Measurements from ENCODE around the gene CYB5RL. TPM values are rescaled to one million over a fixed set of nuclear protein-coding genes. Genes with fewer than 3 reads are reported as not detected.

CYB5RL gene
- total RNA-seq, 4 donors from 2014 or later = 1.3 to 11.6 (median 6.6) TPM

DNA sequence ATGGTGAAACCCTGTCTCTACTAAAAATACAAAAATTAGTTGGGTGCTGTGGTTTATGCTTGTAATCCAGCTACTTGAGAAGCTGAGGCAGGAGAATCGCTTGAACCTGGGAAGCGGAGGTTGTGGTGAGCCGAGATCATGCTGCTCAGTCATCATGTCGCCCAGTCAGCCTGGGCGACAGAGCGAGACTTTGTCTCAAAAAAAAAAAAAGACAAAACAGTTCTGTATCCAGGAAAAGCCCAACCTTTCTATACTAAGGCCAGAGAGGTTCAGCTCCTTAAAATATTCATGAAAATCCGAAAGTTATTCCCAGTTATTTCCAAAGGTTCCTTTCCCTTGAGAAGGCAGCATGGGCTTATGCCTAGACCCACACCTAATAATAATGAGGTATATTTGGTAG is 4.4 kb upstream of the CYB5RL start:
- no peaks in the 10 kb centered on the region for H3K4me1 ChIP-seq
- H3K36me3 ChIP-seq = no peaks in the 10 kb centered on the region
- H3K4me3 ChIP-seq = no peak overlapping the region
- H3K27me3 ChIP-seq = no peaks in the 10 kb centered on the region
- no peak for DNase-seq
- H3K27ac ChIP-seq = no peak overlapping the region
- no peaks in the 10 kb centered on the region for H3K9me3 ChIP-seq
- TF ChIP-seq POLR2A (IDR thresholded peaks at IDR 0.05) = no peak
- TF ChIP-seq, protein P1, sequence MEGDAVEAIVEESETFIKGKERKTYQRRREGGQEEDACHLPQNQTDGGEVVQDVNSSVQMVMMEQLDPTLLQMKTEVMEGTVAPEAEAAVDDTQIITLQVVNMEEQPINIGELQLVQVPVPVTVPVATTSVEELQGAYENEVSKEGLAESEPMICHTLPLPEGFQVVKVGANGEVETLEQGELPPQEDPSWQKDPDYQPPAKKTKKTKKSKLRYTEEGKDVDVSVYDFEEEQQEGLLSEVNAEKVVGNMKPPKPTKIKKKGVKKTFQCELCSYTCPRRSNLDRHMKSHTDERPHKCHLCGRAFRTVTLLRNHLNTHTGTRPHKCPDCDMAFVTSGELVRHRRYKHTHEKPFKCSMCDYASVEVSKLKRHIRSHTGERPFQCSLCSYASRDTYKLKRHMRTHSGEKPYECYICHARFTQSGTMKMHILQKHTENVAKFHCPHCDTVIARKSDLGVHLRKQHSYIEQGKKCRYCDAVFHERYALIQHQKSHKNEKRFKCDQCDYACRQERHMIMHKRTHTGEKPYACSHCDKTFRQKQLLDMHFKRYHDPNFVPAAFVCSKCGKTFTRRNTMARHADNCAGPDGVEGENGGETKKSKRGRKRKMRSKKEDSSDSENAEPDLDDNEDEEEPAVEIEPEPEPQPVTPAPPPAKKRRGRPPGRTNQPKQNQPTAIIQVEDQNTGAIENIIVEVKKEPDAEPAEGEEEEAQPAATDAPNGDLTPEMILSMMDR (IDR thresholded peaks at IDR 0.05) = no peak
- intact Hi-C loops (cut with DNase I; ENCODE audit: low total_unique reads) = no loop called here

DNA sequence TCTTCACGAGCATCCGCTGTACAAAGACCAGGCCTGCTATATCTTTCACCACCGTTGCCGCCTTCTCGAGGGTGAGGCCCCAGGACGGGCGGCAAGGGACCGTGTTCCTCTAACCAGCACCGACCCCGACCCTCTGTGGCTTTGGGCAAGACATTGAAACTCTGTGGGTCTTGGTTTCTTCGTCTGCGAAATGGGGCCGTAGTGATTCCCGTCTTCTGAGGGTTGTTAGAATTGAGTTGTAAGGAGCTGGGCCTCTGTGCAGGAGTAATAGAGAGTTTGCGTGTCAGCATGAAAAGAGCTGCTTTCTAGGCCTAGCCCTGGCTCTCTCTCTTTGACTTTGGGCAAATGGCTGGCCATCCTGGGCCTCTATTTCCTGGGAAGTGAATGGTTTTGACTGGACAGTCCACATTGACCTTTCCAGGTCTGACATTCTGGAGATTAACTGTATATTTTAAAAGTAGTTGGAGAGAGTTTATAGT is 728 bp upstream of the CYB5RL start:
- intact Hi-C loops (cut with DNase I; ENCODE audit: low total_unique reads) = no loop called here
- H3K36me3 ChIP-seq = no peaks in the 10 kb centered on the region
- no peak for TF ChIP-seq POLR2A (IDR thresholded peaks at IDR 0.05)
- TF ChIP-seq, protein P1 (IDR thresholded peaks at IDR 0.05) = no peak

DNA sequence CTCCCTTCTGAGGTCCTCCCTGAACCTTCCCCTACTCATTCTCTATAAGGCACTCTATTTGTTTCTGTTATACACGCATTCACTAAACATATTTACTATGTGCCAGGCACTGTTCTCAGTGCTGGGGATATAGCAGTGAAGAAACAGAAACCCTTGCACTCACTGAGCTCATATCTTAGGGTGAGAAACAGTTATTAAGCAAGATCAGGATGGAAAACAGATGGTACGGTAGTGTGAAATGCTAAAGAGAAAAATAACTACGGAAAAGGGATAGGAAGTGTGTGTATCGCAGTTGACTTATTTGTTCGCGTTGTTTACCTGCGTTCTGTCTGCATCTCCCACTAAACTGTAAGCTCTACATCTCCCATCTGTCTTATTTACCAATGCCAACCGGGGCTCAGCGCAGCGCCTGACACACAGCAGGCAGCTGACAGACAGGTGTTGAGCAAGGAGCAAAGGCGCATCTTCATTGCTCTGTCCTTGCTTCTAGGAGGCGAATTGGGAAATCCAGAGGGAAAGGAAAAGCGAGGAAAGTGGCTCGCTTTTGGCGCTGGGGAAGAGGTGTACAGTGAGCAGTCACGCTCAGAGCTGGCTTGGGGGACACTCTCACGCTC is 572 bp downstream of the CYB5RL start:
- H3K4me3 ChIP-seq = peak overlapping the region; percentile 86 to 89
- no peaks in the 10 kb centered on the region for H3K9me3 ChIP-seq
- intact Hi-C loops (cut with DNase I; ENCODE audit: low total_unique reads) = loop anchor here (10.0 kb wide), 1 partner anchor 296 kb away; no protein-coding TSS in a partner anchor
- DNase-seq = no peak
- no peaks in the 10 kb centered on the region for H3K4me1 ChIP-seq
- no peaks in the 10 kb centered on the region for H3K36me3 ChIP-seq
- H3K27ac ChIP-seq = peak overlapping the region; percentile 73 to 83
- TF ChIP-seq, protein P1 (IDR thresholded peaks at IDR 0.05) = no peak
- no peak for TF ChIP-seq POLR2A (IDR thresholded peaks at IDR 0.05)
- H3K27me3 ChIP-seq = no peaks in the 10 kb centered on the region

More for the DNA sequence above, 728 bp upstream of the CYB5RL start:
- H3K9me3 ChIP-seq = no peaks in the 10 kb centered on the region
- H3K4me3 ChIP-seq = peak overlapping the region; percentile 86 to 89
- H3K4me1 ChIP-seq = no peaks in the 10 kb centered on the region
- DNase-seq = no peak
- peak overlapping the region; percentile 73 to 83 for H3K27ac ChIP-seq
- no peaks in the 10 kb centered on the region for H3K27me3 ChIP-seq

DNA sequence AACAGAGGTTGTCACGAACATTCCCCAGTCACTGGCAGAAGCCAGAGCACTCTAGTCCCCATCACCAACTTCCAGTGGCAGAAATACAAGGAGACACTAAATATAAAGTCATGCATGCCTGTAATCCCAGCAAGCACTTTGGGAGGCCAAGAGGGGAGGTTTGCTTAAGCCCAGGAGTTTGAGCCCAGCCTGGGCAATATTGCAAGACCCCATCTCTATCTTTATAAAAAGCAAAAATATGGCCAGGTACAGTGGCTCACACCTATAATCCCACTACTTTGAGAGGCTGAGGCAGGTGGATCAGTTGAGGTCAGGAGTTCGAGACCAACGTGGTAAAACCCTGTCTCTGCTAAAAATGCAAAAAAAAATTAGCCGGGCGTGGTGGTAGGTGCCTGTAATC is 6.4 kb downstream of the CYB5RL start:
- H3K27ac ChIP-seq = no peak overlapping the region
- no peaks in the 10 kb centered on the region for H3K36me3 ChIP-seq
- intact Hi-C loops (cut with DNase I; ENCODE audit: low total_unique reads) = loop anchor here (10.0 kb wide), 1 partner anchor 301 kb away; no protein-coding TSS in a partner anchor
- no peaks in the 10 kb centered on the region for H3K27me3 ChIP-seq
- H3K9me3 ChIP-seq = no peaks in the 10 kb centered on the region
- TF ChIP-seq, protein P1 (IDR thresholded peaks at IDR 0.05) = no peak
- no peak for TF ChIP-seq POLR2A (IDR thresholded peaks at IDR 0.05)
- H3K4me1 ChIP-seq = no peaks in the 10 kb centered on the region
- DNase-seq = no peak
- H3K4me3 ChIP-seq = no peak overlapping the region

DNA sequence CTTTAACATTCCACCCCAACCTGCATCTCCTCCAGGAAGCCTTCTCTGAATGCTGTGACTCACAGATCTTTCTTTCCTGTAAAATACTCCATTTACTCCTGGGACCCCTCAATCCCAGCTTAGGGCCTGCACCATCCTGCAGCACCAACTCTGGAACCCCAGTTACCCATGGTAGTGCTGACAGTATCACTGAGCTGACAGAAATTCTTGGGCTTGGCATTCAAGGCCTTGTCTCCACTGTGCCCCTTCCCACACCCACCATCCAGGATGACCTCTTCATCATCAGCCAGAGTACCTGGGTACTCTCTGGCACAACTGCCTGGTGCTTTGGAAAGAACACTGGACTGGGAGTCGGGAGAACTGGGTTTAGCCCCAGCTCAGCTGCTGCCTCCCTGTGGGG is 8.3 kb downstream of the CYB5RL start:
- no peak for DNase-seq
- no peaks in the 10 kb centered on the region for H3K9me3 ChIP-seq
- intact Hi-C loops (cut with DNase I; ENCODE audit: low total_unique reads) = loop anchor here (10.0 kb wide), 1 partner anchor 303 kb away; no protein-coding TSS in a partner anchor
- H3K4me3 ChIP-seq = no peak overlapping the region
- no peak overlapping the region for H3K27ac ChIP-seq
- H3K36me3 ChIP-seq = no peaks in the 10 kb centered on the region
- no peaks in the 10 kb centered on the region for H3K27me3 ChIP-seq
- TF ChIP-seq POLR2A (IDR thresholded peaks at IDR 0.05) = no peak
- TF ChIP-seq, protein P1 (IDR thresholded peaks at IDR 0.05) = no peak
- H3K4me1 ChIP-seq = no peaks in the 10 kb centered on the region
